Forelimb muscle (tissue), 1 donor: ENCODE data around the gene REG3G. TPM values are rescaled to one million over a fixed set of nuclear protein-coding genes. Genes with fewer than 3 reads are reported as not detected.
"Not testable (repeated sequence)": the region's sequence is repeated elsewhere in the genome, so short reads cannot be mapped to it uniquely, and the experiment has no call there.

Experiments
- DNase-seq: peaks from one replicate; pipeline ENCODE4 v3.0.0-alpha.2; 2013; ENCODE audit warnings: low read depth
- polyA plus RNA-seq: library from polyadenylated mRNA; unstranded; fragments of 120-200 nt; gene quantifications from one replicate; pipeline ENCODE4 v1.2.1, GENCODE V29; 2013; ENCODE audit not compliant: insufficient read length

REG3G gene
- polyA plus RNA-seq, 1 donor, result not detected

DNA sequence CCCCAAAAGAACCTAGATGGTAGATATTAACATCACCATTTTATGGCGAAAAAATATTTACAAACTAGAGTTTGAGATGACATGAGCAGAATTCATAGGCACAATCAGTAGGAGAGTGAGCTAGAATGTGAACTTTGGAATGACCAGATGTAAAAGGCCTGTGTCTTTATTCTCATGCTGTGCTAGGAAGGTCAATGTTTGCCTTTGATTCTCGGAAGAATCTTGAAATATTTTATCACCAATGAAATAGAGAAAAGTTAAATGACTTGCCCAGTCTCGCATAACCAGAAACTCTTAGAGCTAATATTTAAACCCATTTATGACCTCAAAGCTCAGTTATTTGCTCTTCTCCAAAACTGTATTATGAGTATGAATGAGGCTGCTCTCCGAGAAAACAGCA, 9.2 kb upstream of the REG3G start:
- no peak for DNase-seq

DNA sequence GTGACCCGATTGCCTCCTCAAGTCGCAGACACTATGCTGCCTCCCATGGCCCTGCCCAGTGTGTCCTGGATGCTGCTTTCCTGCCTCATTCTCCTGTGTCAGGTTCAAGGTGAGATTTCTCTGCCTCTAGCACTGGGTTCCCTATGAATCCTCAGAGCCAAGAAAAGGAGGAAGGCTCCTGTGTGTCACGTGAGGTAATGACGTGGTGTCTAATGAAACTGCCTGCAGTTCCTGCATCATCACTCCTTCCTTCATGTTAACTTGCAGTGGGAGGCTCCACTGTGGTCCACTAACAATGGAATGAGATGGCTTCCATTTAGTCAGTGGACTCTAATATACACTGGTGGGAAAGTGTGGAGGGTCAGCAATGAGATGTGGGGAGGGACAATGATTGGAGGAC, 559 bp downstream of the REG3G start:
- DNase-seq, result no peak

DNA sequence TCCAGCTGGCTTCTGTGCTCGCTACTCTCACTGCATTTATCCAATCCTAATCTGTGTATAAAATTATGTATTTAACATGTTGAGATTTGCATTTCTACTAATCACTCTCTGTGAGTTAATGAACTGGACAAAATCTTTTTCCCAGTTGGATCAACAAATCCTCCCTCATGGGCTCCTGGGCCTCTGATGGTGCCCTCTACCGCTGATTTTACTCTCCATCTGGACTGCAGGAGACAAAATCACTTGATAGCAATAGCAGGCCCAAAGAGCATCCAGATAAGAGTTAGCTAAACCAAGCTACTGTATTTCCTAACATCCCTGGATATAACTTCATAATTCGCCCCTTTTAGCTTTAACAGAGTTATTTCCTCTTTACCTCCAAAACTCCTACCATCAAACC, 14.4 kb downstream of the REG3G start:
- no peak for DNase-seq

DNA sequence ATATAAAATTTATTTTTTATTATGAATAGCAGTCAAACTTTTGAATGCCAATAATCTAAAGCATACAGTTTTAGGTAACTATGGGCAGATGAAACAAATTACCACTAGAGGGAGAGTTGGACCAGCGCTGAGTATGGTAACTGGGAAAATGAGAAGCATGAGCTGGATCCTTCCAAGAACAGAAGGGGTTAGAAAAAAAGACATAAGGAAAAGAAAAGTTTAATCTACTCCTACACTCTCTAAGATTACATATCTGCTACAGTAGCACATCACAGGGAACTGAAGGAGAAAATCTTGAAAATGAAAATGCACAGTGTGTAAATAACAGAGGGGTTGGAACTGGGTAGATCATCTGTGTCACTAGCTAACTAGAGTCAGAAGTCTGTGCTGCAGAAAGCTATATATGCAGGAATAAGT, 15.5 kb downstream of the REG3G start:
- DNase-seq, result peak; percentile 29

DNA sequence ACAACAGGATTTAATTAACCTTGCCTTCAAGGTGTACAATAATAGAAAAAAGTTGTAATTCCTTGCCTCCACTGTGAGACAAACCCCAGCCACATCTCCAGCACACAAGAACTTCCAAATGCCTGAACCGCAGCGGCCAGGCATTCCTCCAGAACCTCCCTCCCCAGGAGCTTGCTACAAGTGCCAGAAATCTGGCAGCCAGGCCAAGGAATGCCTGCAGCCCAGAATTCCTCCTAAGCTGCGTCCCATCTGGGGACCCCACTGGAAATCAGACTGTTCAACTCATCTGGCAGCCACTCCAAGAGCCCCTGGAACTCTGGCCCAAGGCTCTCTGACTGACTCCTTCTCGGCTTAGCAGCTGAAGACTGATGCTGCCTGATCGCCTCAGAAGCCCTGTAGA, 28.0 kb downstream of the REG3G start:
- DNase-seq, result peak; percentile 29

DNA sequence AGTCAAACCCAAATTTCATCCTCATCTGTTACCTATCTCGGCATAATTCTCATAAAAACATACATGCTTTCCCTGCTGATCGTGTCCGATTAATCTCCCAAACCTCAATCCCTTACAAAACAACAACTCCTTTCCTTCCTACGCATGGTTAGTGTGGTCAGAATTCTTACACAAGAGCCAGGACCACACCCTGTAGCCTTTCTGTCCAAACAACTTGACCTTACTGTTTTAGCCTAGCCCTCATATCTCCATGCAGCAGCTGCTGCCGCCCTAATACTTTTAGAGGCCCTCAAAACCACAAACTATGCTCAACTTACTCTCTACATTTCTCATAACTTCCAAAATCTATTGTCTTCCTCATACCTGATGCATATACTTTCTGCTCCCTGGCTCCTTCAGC, 29.3 kb downstream of the REG3G start:
- DNase-seq, result not testable (repeated sequence)

DNA sequence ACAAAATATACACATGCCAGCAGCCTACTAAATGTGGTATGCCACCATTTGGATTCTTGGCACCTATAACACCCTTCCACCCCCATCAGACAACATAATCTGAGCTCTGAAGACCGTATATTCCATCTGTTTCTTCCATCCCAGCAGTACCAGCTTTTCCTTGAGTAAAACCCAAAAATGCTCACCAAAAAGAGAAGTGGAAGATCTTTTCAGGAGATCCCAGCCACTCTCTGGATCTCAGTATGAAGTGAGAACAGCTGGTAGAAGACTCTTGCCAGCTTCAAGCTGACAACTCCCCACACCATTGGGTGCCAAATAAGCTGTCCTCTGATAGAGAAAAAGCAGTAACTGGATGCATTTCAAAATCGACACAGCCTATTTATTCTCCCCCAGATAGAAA, 39.7 kb downstream of the REG3G start:
- DNase-seq, result no peak

DNA sequence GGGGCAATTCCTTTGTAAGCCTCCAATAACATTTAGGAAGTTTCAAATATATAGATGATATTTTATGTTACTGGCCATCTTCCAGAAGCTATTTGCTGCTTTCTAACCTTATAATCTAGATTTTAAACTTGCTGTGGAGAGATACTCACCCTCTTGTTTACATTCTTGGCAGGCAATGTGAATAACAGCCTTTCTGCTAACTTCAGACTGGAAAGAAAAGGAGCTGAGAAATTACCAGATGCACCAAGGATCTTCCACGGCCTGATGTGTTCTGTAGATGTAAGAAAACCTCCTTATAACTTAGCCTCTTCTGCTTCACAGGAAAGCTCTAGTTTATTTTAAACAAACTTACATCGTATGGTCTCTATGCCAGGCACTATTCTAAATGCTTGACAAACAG, 45.6 kb downstream of the REG3G start:
- DNase-seq, result no peak

Other genes starting within 250 kb of the REG3G start
- gene REG1B, start 62.3 kb downstream of the REG3G start, polyA plus RNA-seq, result not detected
- gene REG1A, start 94.8 kb downstream of the REG3G start, polyA plus RNA-seq, result not detected
- gene REG3A, start 134.1 kb downstream of the REG3G start, polyA plus RNA-seq, result not detected